Calu3 (cell line): Measurements from ENCODE around the gene NAV1. TPM values are rescaled to one million over a fixed set of nuclear protein-coding genes. Genes with fewer than 3 reads are reported as not detected.
"Not testable (repeated sequence)": the region's sequence is repeated elsewhere in the genome, so short reads cannot be mapped to it uniquely, and the experiment has no call there.

Source experiments
- BruUV-seq: library from RNA; stranded (reverse); fragments of 400-500 nt; replicated peaks from 2 replicates; lab custom pipeline; 2021; lab: Mats Ljungman, UMichigan
- CTCF ChIA-PET: fragments of 300-600 bp; sonication (Branson Sonifier 250); formaldehyde crosslinking; loops from one replicate; lab custom pipeline; 2022; ENCODE audit warnings: antibody characterized with exemption; lab: Charles Lee
- DNase-seq: peaks from one replicate; pipeline ENCODE4 v3.0.0; 2022
- H3K27ac Mint-ChIP-seq: one replicate; pipeline ENCODE4 v1.8.0; 2022; ENCODE audit warnings: mixed read lengths; ENCODE audit not compliant: unreplicated experiment
- H3K27me3 Mint-ChIP-seq: one replicate; pipeline ENCODE4 v1.8.0; 2022; ENCODE audit warnings: mixed read lengths; ENCODE audit not compliant: unreplicated experiment
- H3K36me3 Mint-ChIP-seq: one replicate; pipeline ENCODE4 v1.8.0; 2022; ENCODE audit warnings: mild to moderate bottlenecking, moderate library complexity, mixed read lengths; ENCODE audit not compliant: insufficient read depth, unreplicated experiment
- H3K4me1 Mint-ChIP-seq: one replicate; pipeline ENCODE4 v1.8.0; 2022; ENCODE audit warnings: mild to moderate bottlenecking, low read depth, mixed read lengths; ENCODE audit not compliant: unreplicated experiment
- H3K4me3 Mint-ChIP-seq: one replicate; pipeline ENCODE4 v1.8.0; 2022; ENCODE audit warnings: mild to moderate bottlenecking, low read depth, moderate library complexity, mixed read lengths; ENCODE audit not compliant: unreplicated experiment
- H3K9me3 Mint-ChIP-seq: one replicate; pipeline ENCODE4 v1.8.0; 2022; ENCODE audit warnings: low read depth, mixed read lengths; ENCODE audit not compliant: unreplicated experiment
- CTCF ChIP-seq: fragments of 200-600 bp; IDR thresholded peaks from one replicate; pipeline ENCODE4 v1.8.0; 2022; ENCODE audit warnings: antibody characterized with exemption; ENCODE audit not compliant: unreplicated experiment
- intact Hi-C: fragments of 100-400 bp; cut with micrococcal nuclease; formaldehyde crosslinking; loops from one replicate; pipeline ENCODE4 v1.10.0; 2022; ENCODE audit not compliant: unreplicated experiment
- total RNA-seq: library from RNA; stranded (reverse); gene quantifications from 2 replicates; pipeline ENCODE4 v1.2.3, GENCODE V29; 2022

NAV1 gene
- total RNA-seq, 1 experiment from 2014 or later, result 24.8 TPM

GRCh38 chr1:201515895-201516294 lies 23.0 kb upstream of the NAV1 start:
- Mint-ChIP-seq H3K4me3 (peak overlapping the region; percentile 42), H3K4me1 (peaks cover 53% of the 10 kb centered on the region), H3K27ac (peak overlapping the region; percentile 29), H3K9me3 (no peaks in the 10 kb centered on the region), H3K36me3 (peaks cover 10% of the 10 kb centered on the region), H3K27me3 (no peaks in the 10 kb centered on the region)
- intact Hi-C loops, result no loop called here
- TF ChIP-seq CTCF, result no peak
- CTCF ChIA-PET, result interaction anchor here (0.5 to 7.0 kb wide), 5 partner anchors 13 to 780 kb away, joined by 3 to 172 read pairs (median 7); no protein-coding TSS in a partner anchor
- no TSS peak for BruUV-seq
- no peak for DNase-seq

- DNase-seq, result no peak
- CTCF ChIA-PET, result interaction anchor here (0.9 to 7.0 kb wide), 4 partner anchors 14 to 81 kb away, joined by 3 to 172 read pairs (median 7); no protein-coding TSS in a partner anchor
- no TSS peak for BruUV-seq
- no peaks in the 10 kb centered on the region for H3K9me3 Mint-ChIP-seq
- H3K27me3 Mint-ChIP-seq, result no peaks in the 10 kb centered on the region
- H3K36me3 Mint-ChIP-seq, result peaks cover 15% of the 10 kb centered on the region
- intact Hi-C loops, result no loop called here
- peaks cover 53% of the 10 kb centered on the region for H3K4me1 Mint-ChIP-seq
- TF ChIP-seq CTCF, result no peak
- H3K4me3 Mint-ChIP-seq, result no peak overlapping the region
- H3K27ac Mint-ChIP-seq, result no peak overlapping the region
Observed at GRCh38 chr1:201516511-201517127, 22.3 kb upstream of the NAV1 start.

GRCh38 chr1:201517631-201518030 lies 21.3 kb upstream of the NAV1 start:
- H3K27me3 Mint-ChIP-seq, result no peaks in the 10 kb centered on the region
- H3K36me3 Mint-ChIP-seq, result peaks cover 15% of the 10 kb centered on the region
- peaks cover 53% of the 10 kb centered on the region for H3K4me1 Mint-ChIP-seq
- intact Hi-C loops, result no loop called here
- peak; percentile 89 for DNase-seq
- H3K9me3 Mint-ChIP-seq, result no peaks in the 10 kb centered on the region
- CTCF ChIA-PET, result interaction anchor here (0.8 to 1.9 kb wide), 3 partner anchors 15 to 130 kb away, joined by 3 to 9 read pairs (median 7); no protein-coding TSS in a partner anchor
- BruUV-seq, result no TSS peak
- peak overlapping the region; percentile 75 for H3K27ac Mint-ChIP-seq
- peak overlapping the region; percentile 31 for H3K4me3 Mint-ChIP-seq
- TF ChIP-seq CTCF, result no peak

- BruUV-seq, result no TSS peak
- H3K27me3 Mint-ChIP-seq, result no peaks in the 10 kb centered on the region
- intact Hi-C loops, result no loop called here
Observed at GRCh38 chr1:201518071-201518470, 20.9 kb upstream of the NAV1 start.

GRCh38 chr1:201520046-201520575 lies 18.8 kb upstream of the NAV1 start:
- H3K4me3 Mint-ChIP-seq, H3K9me3 Mint-ChIP-seq, BruUV-seq, H3K27me3 Mint-ChIP-seq, DNase-seq, H3K27ac Mint-ChIP-seq, intact Hi-C loops: not testable (repeated sequence)
- H3K36me3 Mint-ChIP-seq, result peaks cover 18% of the 10 kb centered on the region
- CTCF ChIA-PET, result interaction anchor here (0.9 kb wide), 1 partner anchor 14 kb away, joined by 3 read pairs; no protein-coding TSS in a partner anchor
- H3K4me1 Mint-ChIP-seq, result peaks cover 39% of the 10 kb centered on the region

More at GRCh38 chr1:201518071-201518470, 20.9 kb upstream of the NAV1 start:
- TF ChIP-seq CTCF, result no peak
- Mint-ChIP-seq H3K9me3 (no peaks in the 10 kb centered on the region), H3K4me1 (peaks cover 53% of the 10 kb centered on the region), H3K36me3 (peaks cover 15% of the 10 kb centered on the region), H3K27ac (peak overlapping the region; percentile 75), H3K4me3 (peak overlapping the region; percentile 31)
- CTCF ChIA-PET, result interaction anchor here (0.8 to 1.9 kb wide), 2 partner anchors 15 to 130 kb away, joined by 7 to 9 read pairs; no protein-coding TSS in a partner anchor
- DNase-seq, result no peak
